ENCODE data around the gene MRE11.

The MRE11 gene

DNA sequence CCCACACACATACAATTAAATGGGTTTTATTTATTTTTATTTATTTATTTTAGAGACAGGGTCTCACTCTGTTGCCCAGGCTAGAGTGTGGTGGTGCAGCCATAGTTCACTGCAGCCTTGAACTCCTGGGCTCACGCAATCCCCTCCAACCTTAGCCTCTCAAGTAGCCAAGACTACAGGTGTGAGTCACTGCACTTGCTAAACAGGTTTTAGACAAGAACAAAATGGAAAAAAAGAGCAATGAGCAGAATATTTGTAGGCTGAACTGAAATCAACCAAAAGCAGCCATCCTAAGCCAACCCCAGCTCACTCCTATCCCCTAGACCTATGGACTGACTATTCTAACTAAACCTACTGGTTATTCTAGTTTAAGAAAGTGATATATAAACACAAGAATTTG lies 37.8 kb downstream of the MRE11 start:
- H3K4me3 ChIP-seq (ENCODE audit: low read depth, low read length), result no peak overlapping the region
- in situ Hi-C loops (cut with HindIII; ENCODE audit: low sequenced_read_pairs), result no loop called here
- TF ChIP-seq, protein P1, sequence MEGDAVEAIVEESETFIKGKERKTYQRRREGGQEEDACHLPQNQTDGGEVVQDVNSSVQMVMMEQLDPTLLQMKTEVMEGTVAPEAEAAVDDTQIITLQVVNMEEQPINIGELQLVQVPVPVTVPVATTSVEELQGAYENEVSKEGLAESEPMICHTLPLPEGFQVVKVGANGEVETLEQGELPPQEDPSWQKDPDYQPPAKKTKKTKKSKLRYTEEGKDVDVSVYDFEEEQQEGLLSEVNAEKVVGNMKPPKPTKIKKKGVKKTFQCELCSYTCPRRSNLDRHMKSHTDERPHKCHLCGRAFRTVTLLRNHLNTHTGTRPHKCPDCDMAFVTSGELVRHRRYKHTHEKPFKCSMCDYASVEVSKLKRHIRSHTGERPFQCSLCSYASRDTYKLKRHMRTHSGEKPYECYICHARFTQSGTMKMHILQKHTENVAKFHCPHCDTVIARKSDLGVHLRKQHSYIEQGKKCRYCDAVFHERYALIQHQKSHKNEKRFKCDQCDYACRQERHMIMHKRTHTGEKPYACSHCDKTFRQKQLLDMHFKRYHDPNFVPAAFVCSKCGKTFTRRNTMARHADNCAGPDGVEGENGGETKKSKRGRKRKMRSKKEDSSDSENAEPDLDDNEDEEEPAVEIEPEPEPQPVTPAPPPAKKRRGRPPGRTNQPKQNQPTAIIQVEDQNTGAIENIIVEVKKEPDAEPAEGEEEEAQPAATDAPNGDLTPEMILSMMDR (IDR thresholded peaks at IDR 0.05; ENCODE audit: low read depth, low read length), result no peak
- no peak for DNase-seq (ENCODE audit: low read depth, low spot score)

DNA sequence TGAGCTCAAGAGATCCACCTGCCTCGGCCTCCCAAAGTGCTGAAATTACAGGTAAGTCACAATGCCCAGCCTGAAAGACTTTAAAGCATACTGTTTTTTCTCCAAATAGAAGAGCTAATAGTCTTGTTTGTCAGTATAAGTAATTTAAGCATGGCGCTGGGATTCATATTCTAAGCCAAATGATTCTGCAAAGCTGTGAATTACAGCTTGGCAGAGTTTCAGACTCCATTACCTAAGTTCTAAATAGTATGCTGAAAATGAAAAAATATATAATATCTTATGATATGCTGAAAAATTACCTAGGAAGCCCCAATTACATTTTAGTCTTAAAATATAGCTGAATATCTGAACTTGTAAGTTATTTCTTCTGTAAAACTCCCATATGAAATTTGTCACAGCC lies 39.3 kb downstream of the MRE11 start:
- DNase-seq (ENCODE audit: low read depth, low spot score), result no peak
- in situ Hi-C loops (cut with HindIII; ENCODE audit: low sequenced_read_pairs), result no loop called here
- H3K4me3 ChIP-seq (ENCODE audit: low read depth, low read length), result no peak overlapping the region
- TF ChIP-seq, protein P1 (IDR thresholded peaks at IDR 0.05; ENCODE audit: low read depth, low read length), result no peak

DNA sequence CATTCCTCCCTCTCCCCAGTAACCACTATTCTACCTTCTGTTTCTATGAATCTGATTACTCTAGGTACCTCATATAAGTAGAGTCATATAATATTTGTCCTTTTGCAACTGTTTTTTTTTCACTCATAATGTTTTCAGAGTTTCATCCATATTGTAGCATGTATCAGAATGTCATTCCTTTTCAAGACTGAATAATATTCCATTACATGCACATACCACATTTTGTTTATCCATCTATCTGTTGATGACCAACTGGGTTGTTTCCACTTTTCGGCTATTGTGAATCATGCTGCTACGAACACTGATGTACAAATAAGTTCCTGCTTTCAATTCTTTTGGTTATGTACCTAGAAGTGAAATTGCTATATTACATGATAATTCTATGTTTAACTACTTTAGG lies 40.7 kb downstream of the MRE11 start:
- TF ChIP-seq, protein P1 (IDR thresholded peaks at IDR 0.05; ENCODE audit: low read depth, low read length), result no peak
- DNase-seq (ENCODE audit: low read depth, low spot score), result no peak
- H3K4me3 ChIP-seq (ENCODE audit: low read depth, low read length), result no peak overlapping the region
- in situ Hi-C loops (cut with HindIII; ENCODE audit: low sequenced_read_pairs), result no loop called here

DNA sequence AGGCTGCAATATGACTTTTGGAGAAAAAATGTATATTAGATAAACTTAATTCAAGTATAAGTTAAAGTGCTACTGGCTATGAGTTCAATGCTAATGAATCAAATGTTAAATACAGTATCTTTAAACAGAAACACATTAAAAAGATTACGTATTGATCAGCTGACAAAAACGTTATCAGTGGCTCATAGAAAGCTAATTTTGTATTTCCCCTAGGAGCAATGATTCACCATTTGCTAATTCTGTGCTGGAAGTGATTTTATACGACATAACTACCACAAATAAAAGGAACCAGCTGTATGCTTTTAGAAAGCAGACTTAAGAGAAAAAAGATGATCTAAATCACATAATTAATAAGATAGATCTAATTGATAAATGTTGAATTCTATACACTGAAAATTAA lies 43.6 kb downstream of the MRE11 start:
- no peak overlapping the region for H3K4me3 ChIP-seq (ENCODE audit: low read depth, low read length)
- TF ChIP-seq, protein P1 (IDR thresholded peaks at IDR 0.05; ENCODE audit: low read depth, low read length), result no peak
- in situ Hi-C loops (cut with HindIII; ENCODE audit: low sequenced_read_pairs), result no loop called here
- peak; percentile 11 for DNase-seq (ENCODE audit: low read depth, low spot score)

DNA sequence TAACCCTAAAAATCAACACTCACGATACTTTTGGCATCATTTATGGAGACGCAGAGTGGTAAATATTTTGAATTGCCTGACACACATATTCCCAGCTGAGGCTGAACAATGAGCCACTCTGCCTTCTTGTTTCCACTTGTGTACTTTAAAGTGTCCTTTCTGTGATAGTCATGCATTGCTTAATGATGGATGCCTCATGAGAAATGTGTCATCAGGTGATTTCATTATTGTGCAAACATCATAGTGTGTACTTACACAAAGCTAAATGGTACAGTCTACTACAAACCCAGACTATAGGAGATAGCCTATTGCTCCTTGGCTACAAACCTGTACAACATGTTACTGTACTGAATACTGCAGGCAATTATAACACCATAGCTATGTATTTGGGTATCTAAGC lies 44.2 kb downstream of the MRE11 start:
- H3K4me3 ChIP-seq (ENCODE audit: low read depth, low read length), result no peak overlapping the region
- TF ChIP-seq, protein P1 (IDR thresholded peaks at IDR 0.05; ENCODE audit: low read depth, low read length), result no peak
- in situ Hi-C loops (cut with HindIII; ENCODE audit: low sequenced_read_pairs), result no loop called here
- DNase-seq (ENCODE audit: low read depth, low spot score), result peak; percentile 40

DNA sequence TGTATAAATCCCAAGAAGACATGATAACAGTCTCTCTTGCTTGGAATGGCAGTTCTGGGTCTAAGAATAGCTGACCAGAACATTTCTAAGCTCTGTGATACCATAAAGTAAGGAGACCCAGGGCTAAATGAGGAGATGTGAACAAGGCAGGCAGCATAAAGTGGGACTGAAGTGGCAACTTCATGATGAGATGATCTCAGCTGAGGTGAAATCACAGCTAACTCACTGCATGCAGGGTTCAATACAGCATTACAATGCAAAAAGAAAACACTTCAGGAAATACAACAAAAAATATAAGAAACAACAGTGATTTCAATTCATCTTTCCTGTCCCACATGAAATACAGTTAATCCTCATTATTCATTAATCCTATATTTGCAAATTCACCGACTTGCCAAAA lies 44.6 kb downstream of the MRE11 start:
- DNase-seq (ENCODE audit: low read depth, low spot score), result no peak
- no peak overlapping the region for H3K4me3 ChIP-seq (ENCODE audit: low read depth, low read length)
- TF ChIP-seq, protein P1 (IDR thresholded peaks at IDR 0.05; ENCODE audit: low read depth, low read length), result no peak
- in situ Hi-C loops (cut with HindIII; ENCODE audit: low sequenced_read_pairs), result no loop called here

DNA sequence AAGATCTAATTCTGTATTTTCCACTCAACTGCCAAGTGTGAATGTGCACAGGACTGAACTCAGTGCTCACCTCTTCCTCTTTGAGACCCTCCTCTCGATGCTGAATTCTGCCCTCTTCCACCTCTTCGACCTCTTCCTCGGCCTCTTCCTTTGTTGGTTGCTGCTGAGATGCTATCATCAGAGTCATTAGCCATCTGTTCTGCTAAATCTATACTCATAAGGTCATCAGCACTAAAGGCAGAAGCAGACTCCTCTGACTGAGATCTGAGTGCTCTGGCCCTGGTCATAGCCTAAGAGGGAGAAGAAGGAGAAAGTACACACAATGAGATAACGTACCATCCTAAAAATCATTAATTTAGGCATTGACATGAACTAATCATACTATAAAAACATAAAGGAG lies 46.5 kb downstream of the MRE11 start:
- DNase-seq (ENCODE audit: low read depth, low spot score), result no peak
- no peak overlapping the region for H3K4me3 ChIP-seq (ENCODE audit: low read depth, low read length)
- TF ChIP-seq, protein P1 (IDR thresholded peaks at IDR 0.05; ENCODE audit: low read depth, low read length), result no peak
- in situ Hi-C loops (cut with HindIII; ENCODE audit: low sequenced_read_pairs), result no loop called here

All from astrocyte of the spinal cord (primary cell).